Calu3 (cell line): ENCODE data around the gene KCMF1. TPM values are rescaled to one million over a fixed set of nuclear protein-coding genes. Genes with fewer than 3 reads are reported as not detected.
A peak's percentile ranks its signal among the peaks of the same experiment; 100 is the strongest.

ENCODE experiments used
- BruUV-seq: library from RNA; stranded (reverse); fragments of 400-500 nt; replicated peaks from 2 replicates; lab custom pipeline; 2021; lab: Mats Ljungman, UMichigan
- CTCF ChIA-PET: fragments of 300-600 bp; sonication (Branson Sonifier 250); formaldehyde crosslinking; loops from one replicate; lab custom pipeline; 2022; ENCODE audit warnings: antibody characterized with exemption; lab: Charles Lee
- DNase-seq: peaks from one replicate; pipeline ENCODE4 v3.0.0; 2022
- H3K27ac Mint-ChIP-seq: one replicate; pipeline ENCODE4 v1.8.0; 2022; ENCODE audit warnings: mixed read lengths; ENCODE audit not compliant: unreplicated experiment
- H3K27me3 Mint-ChIP-seq: one replicate; pipeline ENCODE4 v1.8.0; 2022; ENCODE audit warnings: mixed read lengths; ENCODE audit not compliant: unreplicated experiment
- H3K36me3 Mint-ChIP-seq: one replicate; pipeline ENCODE4 v1.8.0; 2022; ENCODE audit warnings: mild to moderate bottlenecking, moderate library complexity, mixed read lengths; ENCODE audit not compliant: insufficient read depth, unreplicated experiment
- H3K4me1 Mint-ChIP-seq: one replicate; pipeline ENCODE4 v1.8.0; 2022; ENCODE audit warnings: mild to moderate bottlenecking, low read depth, mixed read lengths; ENCODE audit not compliant: unreplicated experiment
- H3K4me3 Mint-ChIP-seq: one replicate; pipeline ENCODE4 v1.8.0; 2022; ENCODE audit warnings: mild to moderate bottlenecking, low read depth, moderate library complexity, mixed read lengths; ENCODE audit not compliant: unreplicated experiment
- H3K9me3 Mint-ChIP-seq: one replicate; pipeline ENCODE4 v1.8.0; 2022; ENCODE audit warnings: low read depth, mixed read lengths; ENCODE audit not compliant: unreplicated experiment
- intact Hi-C: fragments of 100-400 bp; cut with micrococcal nuclease; formaldehyde crosslinking; loops from one replicate; pipeline ENCODE4 v1.10.0; 2022; ENCODE audit not compliant: unreplicated experiment
- total RNA-seq: library from RNA; stranded (reverse); gene quantifications from 2 replicates; pipeline ENCODE4 v1.2.3, GENCODE V29; 2022
- TF ChIP-seq, protein P1 (sequence below): fragments of 200-600 bp; IDR thresholded peaks from one replicate; pipeline ENCODE4 v1.8.0; 2022; ENCODE audit warnings: antibody characterized with exemption; ENCODE audit not compliant: unreplicated experiment

The KCMF1 gene
- total RNA-seq, 1 experiment from 2014 or later: 69.8 TPM

DNA sequence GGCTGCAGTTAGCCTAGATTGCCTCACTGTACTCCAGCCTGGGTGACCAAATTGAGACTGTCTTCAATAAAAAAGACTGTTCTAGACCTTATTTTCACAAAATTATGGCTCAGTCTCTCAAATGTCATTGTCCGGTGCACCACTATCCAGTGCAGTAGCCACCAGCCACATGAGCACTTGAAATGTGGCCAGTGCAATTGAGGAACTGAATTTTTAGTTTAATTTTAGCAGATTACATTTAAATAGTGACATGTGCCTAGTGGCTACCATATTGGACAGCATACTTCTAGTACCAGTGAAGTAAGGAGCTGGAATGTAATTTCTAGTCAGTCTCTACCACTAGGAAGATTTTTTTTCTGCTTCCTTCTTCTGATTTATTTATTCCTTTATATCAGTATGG, 39.4 kb downstream of the KCMF1 start:
- no peak for DNase-seq
- peaks cover 45% of the 10 kb centered on the region for H3K4me1 Mint-ChIP-seq
- H3K9me3 Mint-ChIP-seq: no peaks in the 10 kb centered on the region
- no peak overlapping the region for H3K4me3 Mint-ChIP-seq
- CTCF ChIA-PET: interaction anchor here (0.7 to 1.1 kb wide), 2 partner anchors 56 to 85 kb away, joined by 3 to 4 read pairs; no protein-coding TSS in a partner anchor
- H3K27ac Mint-ChIP-seq: no peak overlapping the region
- H3K36me3 Mint-ChIP-seq: peaks cover 14% of the 10 kb centered on the region
- intact Hi-C loops: no loop called here
- no TSS peak for BruUV-seq
- TF ChIP-seq, protein P1, sequence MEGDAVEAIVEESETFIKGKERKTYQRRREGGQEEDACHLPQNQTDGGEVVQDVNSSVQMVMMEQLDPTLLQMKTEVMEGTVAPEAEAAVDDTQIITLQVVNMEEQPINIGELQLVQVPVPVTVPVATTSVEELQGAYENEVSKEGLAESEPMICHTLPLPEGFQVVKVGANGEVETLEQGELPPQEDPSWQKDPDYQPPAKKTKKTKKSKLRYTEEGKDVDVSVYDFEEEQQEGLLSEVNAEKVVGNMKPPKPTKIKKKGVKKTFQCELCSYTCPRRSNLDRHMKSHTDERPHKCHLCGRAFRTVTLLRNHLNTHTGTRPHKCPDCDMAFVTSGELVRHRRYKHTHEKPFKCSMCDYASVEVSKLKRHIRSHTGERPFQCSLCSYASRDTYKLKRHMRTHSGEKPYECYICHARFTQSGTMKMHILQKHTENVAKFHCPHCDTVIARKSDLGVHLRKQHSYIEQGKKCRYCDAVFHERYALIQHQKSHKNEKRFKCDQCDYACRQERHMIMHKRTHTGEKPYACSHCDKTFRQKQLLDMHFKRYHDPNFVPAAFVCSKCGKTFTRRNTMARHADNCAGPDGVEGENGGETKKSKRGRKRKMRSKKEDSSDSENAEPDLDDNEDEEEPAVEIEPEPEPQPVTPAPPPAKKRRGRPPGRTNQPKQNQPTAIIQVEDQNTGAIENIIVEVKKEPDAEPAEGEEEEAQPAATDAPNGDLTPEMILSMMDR: no peak
- H3K27me3 Mint-ChIP-seq: no peaks in the 10 kb centered on the region

DNA sequence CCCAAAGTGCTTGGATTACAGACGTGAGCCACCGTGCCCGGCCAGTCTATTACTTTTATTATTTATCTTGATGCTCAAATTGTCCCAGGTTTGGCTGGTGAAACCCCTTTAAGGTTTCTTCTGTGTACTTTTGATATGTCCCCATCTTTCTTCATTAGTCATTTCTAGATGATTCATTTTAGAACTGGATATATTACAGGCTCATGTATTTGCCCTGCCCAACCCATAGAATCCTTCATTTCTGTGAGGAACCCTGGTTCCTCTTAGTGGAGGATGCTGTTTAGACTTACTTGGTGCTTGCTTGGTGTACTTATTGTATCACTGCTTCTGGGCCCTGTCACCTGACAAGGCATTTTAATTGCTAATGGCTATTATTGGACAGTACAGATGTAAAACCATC, 40.1 kb downstream of the KCMF1 start:
- peaks cover 14% of the 10 kb centered on the region for H3K36me3 Mint-ChIP-seq
- H3K4me1 Mint-ChIP-seq: peaks cover 46% of the 10 kb centered on the region
- TF ChIP-seq, protein P1: no peak
- intact Hi-C loops: no loop called here
- no peaks in the 10 kb centered on the region for H3K9me3 Mint-ChIP-seq
- no peak for DNase-seq
- no peak overlapping the region for H3K4me3 Mint-ChIP-seq
- no peak overlapping the region for H3K27ac Mint-ChIP-seq
- CTCF ChIA-PET: interaction anchor here (1.1 kb wide), 1 partner anchor 85 kb away, joined by 4 read pairs; no protein-coding TSS in a partner anchor
- no TSS peak for BruUV-seq
- no peaks in the 10 kb centered on the region for H3K27me3 Mint-ChIP-seq

DNA sequence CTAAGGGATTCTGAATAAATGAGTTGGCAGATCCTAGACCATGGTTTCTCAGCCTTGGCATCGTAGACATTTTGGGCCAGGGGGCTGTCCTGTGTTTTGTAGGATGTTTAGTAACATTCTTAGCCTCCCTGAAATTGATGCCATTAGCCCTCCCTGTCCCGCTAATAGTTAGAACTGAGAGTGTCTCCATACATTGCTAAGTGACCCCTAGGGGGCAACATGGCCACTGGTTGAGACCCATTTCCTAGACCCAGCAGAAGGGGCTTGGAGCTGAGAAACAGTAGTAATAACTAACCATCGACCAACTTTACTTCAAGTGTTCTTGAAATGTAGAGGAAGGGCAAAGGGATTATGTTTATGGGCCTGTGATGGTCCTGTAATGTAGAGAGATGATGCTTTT, 40.8 kb downstream of the KCMF1 start:
- Mint-ChIP-seq H3K27me3 (no peaks in the 10 kb centered on the region), H3K9me3 (no peaks in the 10 kb centered on the region), H3K36me3 (peaks cover 12% of the 10 kb centered on the region), H3K27ac (no peak overlapping the region), H3K4me1 (peaks cover 48% of the 10 kb centered on the region), H3K4me3 (no peak overlapping the region)
- TF ChIP-seq, protein P1: peak; percentile 35
- CTCF ChIA-PET: no interaction called here
- intact Hi-C loops: no loop called here
- BruUV-seq: no TSS peak
- no peak for DNase-seq

DNA sequence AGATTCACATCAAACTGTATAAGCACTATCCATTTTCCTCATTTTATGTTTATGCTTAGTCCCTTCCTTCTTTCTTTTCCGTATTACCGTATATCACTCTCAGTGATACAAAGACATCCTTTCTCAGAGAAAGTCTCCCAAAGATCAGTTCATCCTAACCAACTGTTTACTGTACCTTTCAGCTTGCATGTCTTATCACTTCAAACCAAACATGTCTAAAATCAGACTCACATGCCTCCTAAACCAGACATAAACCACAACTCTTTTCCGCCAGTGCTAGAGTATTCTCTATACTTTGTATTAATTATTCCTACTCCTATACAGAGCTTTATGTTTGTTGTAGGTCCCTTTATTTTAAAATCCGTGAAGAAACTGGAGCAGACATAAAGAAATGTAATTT, 41.5 kb downstream of the KCMF1 start:
- no peak for DNase-seq
- Mint-ChIP-seq H3K36me3 (peaks cover 5% of the 10 kb centered on the region), H3K27ac (no peak overlapping the region), H3K27me3 (no peaks in the 10 kb centered on the region), H3K9me3 (no peaks in the 10 kb centered on the region), H3K4me3 (no peak overlapping the region), H3K4me1 (peaks cover 53% of the 10 kb centered on the region)
- BruUV-seq: no TSS peak
- TF ChIP-seq, protein P1: no peak
- intact Hi-C loops: no loop called here
- CTCF ChIA-PET: no interaction called here
